OCI-LY3 (cell line): ENCODE data around the gene STPG1.

Experiments used
- H2AFZ ChIP-seq: fragments of 200-600, 300-600 bp; shearing (Covaris generic); 2 replicates; pipeline ENCODE4 v1.6.0; 2014; ENCODE audit warnings: antibody characterized with exemption, low read depth, low read length
- H3K27ac ChIP-seq: fragments of 200-600, 300-600 bp; sonication (generic); 2 replicates; pipeline ENCODE4 v1.5.1; 2014; ENCODE audit warnings: mild to moderate bottlenecking, low read length, moderate library complexity, mixed read lengths
- H3K27me3 ChIP-seq: fragments of 200-600, 300-600 bp; sonication (generic); 2 replicates; pipeline ENCODE4 v1.6.1; 2014; ENCODE audit warnings: low read depth, low read length, mixed read lengths
- H3K36me3 ChIP-seq: fragments of 200-600, 300-600 bp; sonication (generic); replicated peaks from 2 replicates; pipeline ENCODE3; 2014; ENCODE audit warnings: low read depth, low read length, mixed read lengths
- H3K4me1 ChIP-seq: fragments of 300-600, 200-600 bp; sonication (generic); 2 replicates; pipeline ENCODE4 v1.6.1; 2014; ENCODE audit warnings: low read length, mixed read lengths
- H3K4me2 ChIP-seq: fragments of 200-600, 300-600 bp; sonication (generic); 2 replicates; pipeline ENCODE4 v1.6.1; 2014; ENCODE audit warnings: low read length, mixed read lengths
- H3K4me3 ChIP-seq: fragments of 300-600, 200-600 bp; sonication (generic); 2 replicates; pipeline ENCODE4 v1.5.1; 2014; ENCODE audit warnings: antibody characterized with exemption, mild to moderate bottlenecking, low read length, moderate library complexity
- H3K79me2 ChIP-seq: fragments of 300-600, 200-600 bp; shearing (Covaris generic); 2 replicates; pipeline ENCODE4 v1.6.1; 2014; ENCODE audit warnings: mild to moderate bottlenecking, low read length, mixed read lengths
- H3K9ac ChIP-seq: fragments of 300-600, 200-600 bp; shearing (Covaris generic); 2 replicates; pipeline ENCODE4 v1.6.0; 2014; ENCODE audit warnings: mild to moderate bottlenecking, low read length, moderate library complexity
- H3K9me3 ChIP-seq: fragments of 200-600, 300-600 bp; shearing (Covaris generic); 2 replicates; pipeline ENCODE4 v1.6.1; 2014; ENCODE audit warnings: low read length, mixed read lengths; ENCODE audit not compliant: insufficient read depth
- H4K20me1 ChIP-seq: fragments of 200-600, 300-600 bp; sonication (generic); 2 replicates; pipeline ENCODE4 v1.6.1; 2016; ENCODE audit warnings: low read length, mixed read lengths; ENCODE audit not compliant: insufficient read depth
- EZH2phosphoT487 ChIP-seq: fragments of 200-600 bp; shearing (Covaris generic); IDR thresholded peaks from 2 replicates; pipeline ENCODE4 v1.6.1; 2018; ENCODE audit warnings: antibody characterized with exemption, mixed run types, low read depth
- TF ChIP-seq, protein P1 (sequence below): fragments of 200-600, 300-600 bp; sonication (generic); IDR thresholded peaks from 2 replicates; pipeline ENCODE4 v1.5.1; 2014; ENCODE audit warnings: antibody characterized with exemption, low read length, low read depth

The STPG1 gene

GRCh38 chr1:24360681-24361080 is 52.9 kb downstream of the STPG1 start:
- H3K4me3 ChIP-seq, result no peak overlapping the region
- peaks cover 13% of the 10 kb centered on the region for H3K4me1 ChIP-seq
- no peaks in the 10 kb centered on the region for H3K79me2 ChIP-seq
- no peaks in the 10 kb centered on the region for H3K27me3 ChIP-seq
- H2AFZ ChIP-seq, result no peak overlapping the region
- TF ChIP-seq, protein P1, sequence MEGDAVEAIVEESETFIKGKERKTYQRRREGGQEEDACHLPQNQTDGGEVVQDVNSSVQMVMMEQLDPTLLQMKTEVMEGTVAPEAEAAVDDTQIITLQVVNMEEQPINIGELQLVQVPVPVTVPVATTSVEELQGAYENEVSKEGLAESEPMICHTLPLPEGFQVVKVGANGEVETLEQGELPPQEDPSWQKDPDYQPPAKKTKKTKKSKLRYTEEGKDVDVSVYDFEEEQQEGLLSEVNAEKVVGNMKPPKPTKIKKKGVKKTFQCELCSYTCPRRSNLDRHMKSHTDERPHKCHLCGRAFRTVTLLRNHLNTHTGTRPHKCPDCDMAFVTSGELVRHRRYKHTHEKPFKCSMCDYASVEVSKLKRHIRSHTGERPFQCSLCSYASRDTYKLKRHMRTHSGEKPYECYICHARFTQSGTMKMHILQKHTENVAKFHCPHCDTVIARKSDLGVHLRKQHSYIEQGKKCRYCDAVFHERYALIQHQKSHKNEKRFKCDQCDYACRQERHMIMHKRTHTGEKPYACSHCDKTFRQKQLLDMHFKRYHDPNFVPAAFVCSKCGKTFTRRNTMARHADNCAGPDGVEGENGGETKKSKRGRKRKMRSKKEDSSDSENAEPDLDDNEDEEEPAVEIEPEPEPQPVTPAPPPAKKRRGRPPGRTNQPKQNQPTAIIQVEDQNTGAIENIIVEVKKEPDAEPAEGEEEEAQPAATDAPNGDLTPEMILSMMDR, result no peak
- no peak for TF ChIP-seq EZH2phosphoT487
- H3K27ac ChIP-seq, result no peak overlapping the region
- no peak overlapping the region for H3K9ac ChIP-seq
- no peaks in the 10 kb centered on the region for H4K20me1 ChIP-seq
- no peaks in the 10 kb centered on the region for H3K36me3 ChIP-seq
- H3K4me2 ChIP-seq, result no peak overlapping the region
- no peaks in the 10 kb centered on the region for H3K9me3 ChIP-seq

DNA sequence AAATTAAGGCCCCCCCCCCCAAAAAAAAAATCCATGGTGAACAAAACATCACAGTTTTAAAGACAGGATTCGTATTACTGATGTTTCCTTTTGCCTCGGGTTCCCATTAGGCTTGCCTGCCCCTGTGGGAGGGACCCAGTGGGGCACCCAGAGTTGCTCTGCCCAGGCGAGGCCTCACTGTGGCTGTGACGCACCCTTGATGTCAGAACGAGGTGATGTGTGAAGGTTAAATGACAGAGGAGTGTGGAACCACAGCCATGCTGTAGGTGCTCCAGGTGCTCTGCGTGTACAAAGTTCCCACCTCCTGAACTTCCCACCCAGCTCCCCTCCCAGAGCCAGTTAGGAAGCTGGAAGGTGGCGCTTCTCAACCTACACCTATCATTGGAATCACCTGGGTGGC is 56.5 kb downstream of the STPG1 start:
- Histone ChIP-seq H2AFZ (no peak overlapping the region), H3K27me3 (no peaks in the 10 kb centered on the region), H4K20me1 (no peaks in the 10 kb centered on the region), H3K4me3 (no peak overlapping the region), H3K79me2 (no peaks in the 10 kb centered on the region), H3K4me1 (peaks cover 6% of the 10 kb centered on the region), H3K4me2 (no peak overlapping the region), H3K9ac (no peak overlapping the region), H3K36me3 (no peaks in the 10 kb centered on the region), H3K27ac (no peak overlapping the region), H3K9me3 (no peaks in the 10 kb centered on the region)
- TF ChIP-seq, protein P1, result no peak
- TF ChIP-seq EZH2phosphoT487, result no peak

GRCh38 chr1:24355466-24355865 is 58.1 kb downstream of the STPG1 start:
- Histone ChIP-seq H3K4me3 (no peak overlapping the region), H3K9ac (no peak overlapping the region), H4K20me1 (no peaks in the 10 kb centered on the region), H3K4me2 (no peak overlapping the region), H3K9me3 (no peaks in the 10 kb centered on the region), H3K79me2 (no peaks in the 10 kb centered on the region), H2AFZ (no peak overlapping the region), H3K36me3 (no peaks in the 10 kb centered on the region), H3K27ac (no peak overlapping the region), H3K27me3 (no peaks in the 10 kb centered on the region), H3K4me1 (peaks cover 21% of the 10 kb centered on the region)
- TF ChIP-seq EZH2phosphoT487, result no peak
- TF ChIP-seq, protein P1, result no peak

DNA sequence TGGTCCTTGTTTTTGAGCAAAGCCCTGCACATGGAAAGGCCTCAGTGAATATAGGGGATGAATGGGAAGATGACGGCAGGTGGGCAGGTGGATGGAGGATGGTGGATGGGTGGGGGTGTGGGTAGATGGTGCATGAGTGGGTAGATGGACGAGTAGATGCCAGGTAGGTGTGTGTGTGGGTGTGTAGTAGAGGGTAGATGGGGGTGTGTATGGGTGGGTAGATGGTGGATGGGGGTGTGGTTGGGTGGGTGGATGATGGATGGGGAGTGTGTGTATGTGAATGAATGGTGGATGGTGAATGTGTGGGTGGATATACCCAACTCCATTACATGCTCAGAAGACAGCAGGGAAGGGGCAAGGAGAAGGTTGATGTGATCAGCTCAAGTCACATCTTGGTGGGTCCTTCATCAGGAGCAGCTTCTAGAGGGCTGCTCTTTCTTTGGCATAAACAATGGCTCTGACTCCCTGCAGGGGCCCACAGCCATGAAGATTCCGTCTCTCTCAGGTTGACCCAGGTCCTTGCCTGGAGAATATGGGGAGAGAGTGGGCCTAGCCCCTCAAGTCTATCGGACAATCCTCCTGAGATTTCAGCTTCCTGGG is 60.2 kb downstream of the STPG1 start:
- TF ChIP-seq EZH2phosphoT487, result no peak
- TF ChIP-seq, protein P1, result no peak
- Histone ChIP-seq H4K20me1 (no peaks in the 10 kb centered on the region), H3K4me1 (peaks cover 24% of the 10 kb centered on the region), H3K27ac (no peak overlapping the region), H3K9me3 (no peaks in the 10 kb centered on the region), H3K9ac (no peak overlapping the region), H3K4me3 (no peak overlapping the region), H2AFZ (no peak overlapping the region), H3K27me3 (no peaks in the 10 kb centered on the region), H3K79me2 (no peaks in the 10 kb centered on the region), H3K4me2 (no peak overlapping the region), H3K36me3 (no peaks in the 10 kb centered on the region)
